Neural crest cell (in vitro differentiated cells): ENCODE data around the gene UNC13B. TPM values are rescaled to one million over a fixed set of nuclear protein-coding genes. Genes with fewer than 3 reads are reported as not detected.

Experiments used
- DNase-seq: peaks from one replicate; pipeline ENCODE4 v3.0.0; 2021; ENCODE audit warnings: low read depth, mixed read lengths, low spot score
- H3K27ac Mint-ChIP-seq: one replicate; pipeline ENCODE4 v1.8.0; 2021; ENCODE audit warnings: mild to moderate bottlenecking, mixed read lengths; ENCODE audit not compliant: unreplicated experiment
- H3K27me3 Mint-ChIP-seq: 2 replicates; pipeline ENCODE4 v1.8.0; 2021; ENCODE audit warnings: low read depth, mild to moderate bottlenecking, mixed read lengths
- H3K36me3 Mint-ChIP-seq: 2 replicates; pipeline ENCODE4 v1.8.0; 2021; ENCODE audit warnings: low read depth, mild to moderate bottlenecking, mixed read lengths
- H3K4me1 Mint-ChIP-seq: 2 replicates; pipeline ENCODE4 v1.8.0; 2021; ENCODE audit warnings: mixed read lengths
- H3K4me3 Mint-ChIP-seq: one replicate; pipeline ENCODE4 v1.8.0; 2021; ENCODE audit warnings: mild to moderate bottlenecking, mixed read lengths
- H3K9me3 Mint-ChIP-seq: 2 replicates; pipeline ENCODE4 v1.8.0; 2021; ENCODE audit warnings: mixed read lengths
- CTCF ChIP-seq: fragments of 200-600 bp; sonication (generic); conservative IDR thresholded peaks from 2 replicates; pipeline ENCODE4 v1.5.0; 2021; ENCODE audit warnings: antibody characterized with exemption, mild to moderate bottlenecking
- total RNA-seq: library from RNA; stranded (reverse); gene quantifications from 2 replicates; pipeline ENCODE4 v1.2.1, GENCODE V29; 2021

Gene UNC13B
- total RNA-seq, 1 donor from 2014 or later, result 56.9 TPM

- no peak overlapping the region for H3K4me3 Mint-ChIP-seq
- no peaks in the 10 kb centered on the region for H3K27me3 Mint-ChIP-seq
- DNase-seq, result no peak
- peaks cover 18% of the 10 kb centered on the region for H3K36me3 Mint-ChIP-seq
- no peaks in the 10 kb centered on the region for H3K4me1 Mint-ChIP-seq
- H3K9me3 Mint-ChIP-seq, result peaks cover 10% of the 10 kb centered on the region
- no peak overlapping the region for H3K27ac Mint-ChIP-seq
- no peak for TF ChIP-seq CTCF
These were observed 64.8 kb downstream of the UNC13B start for GRCh38 chr9:35226651-35227050.

GRCh38 chr9:35227284-35227683 lies 65.5 kb downstream of the UNC13B start:
- Mint-ChIP-seq H3K27me3 (no peaks in the 10 kb centered on the region), H3K27ac (no peak overlapping the region), H3K9me3 (peaks cover 10% of the 10 kb centered on the region), H3K4me1 (no peaks in the 10 kb centered on the region), H3K4me3 (no peak overlapping the region), H3K36me3 (peaks cover 13% of the 10 kb centered on the region)
- no peak for TF ChIP-seq CTCF
- DNase-seq, result no peak

- Mint-ChIP-seq H3K27me3 (no peaks in the 10 kb centered on the region), H3K27ac (no peak overlapping the region), H3K4me1 (no peaks in the 10 kb centered on the region), H3K4me3 (no peak overlapping the region), H3K36me3 (no peaks in the 10 kb centered on the region), H3K9me3 (no peaks in the 10 kb centered on the region)
- TF ChIP-seq CTCF, result no peak
- DNase-seq, result no peak
These were observed 67.4 kb downstream of the UNC13B start for GRCh38 chr9:35229066-35229778.

- Mint-ChIP-seq H3K27me3 (no peaks in the 10 kb centered on the region), H3K36me3 (no peaks in the 10 kb centered on the region), H3K4me1 (no peaks in the 10 kb centered on the region), H3K27ac (no peak overlapping the region), H3K9me3 (no peaks in the 10 kb centered on the region), H3K4me3 (no peak overlapping the region)
- TF ChIP-seq CTCF, result no peak
- DNase-seq, result no peak
These were observed 68.0 kb downstream of the UNC13B start for GRCh38 chr9:35229779-35230143.

- Mint-ChIP-seq H3K4me1 (no peaks in the 10 kb centered on the region), H3K36me3 (no peaks in the 10 kb centered on the region), H3K27ac (no peak overlapping the region), H3K4me3 (no peak overlapping the region), H3K9me3 (no peaks in the 10 kb centered on the region), H3K27me3 (no peaks in the 10 kb centered on the region)
- DNase-seq, result no peak
- no peak for TF ChIP-seq CTCF
These were observed 71.2 kb downstream of the UNC13B start for GRCh38 chr9:35232867-35233544.
